Testis (tissue), 3 donors: ENCODE data around the gene FYN. TPM values are rescaled to one million over a fixed set of nuclear protein-coding genes. Genes with fewer than 3 reads are reported as not detected.

Source experiments
- DNase-seq: peaks from one replicate; pipeline ENCODE4 v3.0.0-alpha.2; 2019
- H3K27ac ChIP-seq, 2 donors: fragments of 200-600 bp; sonication (generic); one replicate each; pipeline ENCODE4 v1.5.1; 2019
- H3K27me3 ChIP-seq: fragments of 200-600 bp; sonication (generic); one replicate; pipeline ENCODE4 v1.5.1; 2019
- H3K36me3 ChIP-seq: fragments of 200-600 bp; sonication (generic); one replicate; pipeline ENCODE4 v1.5.1; 2017; ENCODE audit warnings: low read depth; ENCODE audit errors: missing control alignments
- H3K4me1 ChIP-seq: fragments of 200-600 bp; sonication (generic); one replicate; pipeline ENCODE4 v1.5.1; 2019
- H3K4me3 ChIP-seq, 2 donors: fragments of 200-600 bp; sonication (generic); one replicate each; pipeline ENCODE4 v1.5.1; 2017 to 2019
- H3K9me3 ChIP-seq: fragments of 200-600 bp; sonication (generic); one replicate; pipeline ENCODE4 v1.5.1; 2017
- CTCF ChIP-seq, 3 experiments: fragments of 450-650 bp in 2 of 3; fragments of 200-600 bp in 1 of 3; sonication (generic) in 1 of 3; IDR thresholded peaks; one replicate each; pipeline ENCODE4 v1.5.1; 2016 to 2019; ENCODE audit warnings: antibody characterized with exemption in 3 of 3, mild to moderate bottlenecking in 2 of 3, moderate library complexity in 1 of 3
- POLR2A ChIP-seq: fragments of 450-650 bp; IDR thresholded peaks from one replicate; pipeline ENCODE4 v1.6.1; 2017; ENCODE audit warnings: antibody characterized with exemption, mild to moderate bottlenecking, moderate library complexity
- WGBS, 2 donors: methylation state at CpG; one replicate each; pipeline ENCODE4 v1.1.5; 2018; 5-methylcytosine and 5-hydroxymethylcytosine counted together
- intact Hi-C: fragments of 100-400 bp; cut with DNase I; formaldehyde crosslinking; loops from one replicate; pipeline ENCODE4 v1.15.1; 2023; ENCODE audit warnings: low total_unique reads
- polyA plus RNA-seq: library from polyadenylated mRNA; stranded (reverse); fragments of 350-450 nt; fragmentation: Illumina TruSeq; extraction: RNeasy Lipid Tissue Mini Kit (QIAGEN cat#74804); gene quantifications from one replicate; pipeline ENCODE4 v1.2.3, GENCODE V29; 2014; ENCODE audit warnings: low read depth, low replicate concordance; ENCODE audit not compliant: insufficient read depth
- total RNA-seq, 2 donors: library from RNA; depleted of rRNA; stranded (reverse); fragments of >200 nt; gene quantifications; one replicate each; pipeline ENCODE4 v1.2.3, GENCODE V29; 2016

FYN gene
- total and polyA plus RNA-seq, 3 donors from 2014 or later = 74.0 to 145 (median 104) TPM

GRCh38 chr6:111861431-111861885, 11.8 kb downstream of the FYN start:
- no peaks in the 10 kb centered on the region for H3K27me3 ChIP-seq
- WGBS, 2 donors = 85 to 89% methylated on average over 7 of the region's 7 CpGs
- no peak for TF ChIP-seq POLR2A
- H3K36me3 ChIP-seq = no peaks in the 10 kb centered on the region
- no peak overlapping the region for H3K27ac ChIP-seq
- H3K4me1 ChIP-seq = no peaks in the 10 kb centered on the region
- no peak overlapping the region for H3K4me3 ChIP-seq
- intact Hi-C loops = no loop called here
- no peak for DNase-seq
- H3K9me3 ChIP-seq = no peaks in the 10 kb centered on the region

- TF ChIP-seq CTCF (IDR thresholded peaks at IDR 0.05) (no peak), POLR2A (no peak)
- intact Hi-C loops = no loop called here
- H3K4me1 ChIP-seq = no peaks in the 10 kb centered on the region
- no peaks in the 10 kb centered on the region for H3K9me3 ChIP-seq
- DNase-seq = no peak
- no peak overlapping the region for H3K4me3 ChIP-seq
- no peak overlapping the region for H3K27ac ChIP-seq
- no peaks in the 10 kb centered on the region for H3K27me3 ChIP-seq
- WGBS, 2 donors = 73 to 77% methylated on average over 3 of the region's 3 CpGs
- H3K36me3 ChIP-seq = no peaks in the 10 kb centered on the region
Measured at GRCh38 chr6:111858347-111858746, 14.9 kb downstream of the FYN start.

- intact Hi-C loops = no loop called here
- H3K4me1 ChIP-seq = no peaks in the 10 kb centered on the region
- peak overlapping the region in 1 of 2 donors; percentile 20 for H3K27ac ChIP-seq
- H3K36me3 ChIP-seq = no peaks in the 10 kb centered on the region
- H3K27me3 ChIP-seq = no peaks in the 10 kb centered on the region
- no peak overlapping the region for H3K4me3 ChIP-seq
- 78 to 87% methylated on average over 8 of the region's 8 CpGs for WGBS, 2 donors
- TF ChIP-seq CTCF (IDR thresholded peaks at IDR 0.05) (no peak), POLR2A (no peak)
- no peak for DNase-seq
- no peaks in the 10 kb centered on the region for H3K9me3 ChIP-seq
Measured at GRCh38 chr6:111857674-111858337, 15.4 kb downstream of the FYN start.

GRCh38 chr6:111855753-111856152, 17.5 kb downstream of the FYN start:
- Histone ChIP-seq H3K27ac (no peak overlapping the region), H3K36me3 (no peaks in the 10 kb centered on the region), H3K27me3 (no peaks in the 10 kb centered on the region), H3K4me3 (no peak overlapping the region), H3K9me3 (no peaks in the 10 kb centered on the region), H3K4me1 (no peaks in the 10 kb centered on the region)
- no peak for TF ChIP-seq POLR2A
- TF ChIP-seq CTCF (IDR thresholded peaks at IDR 0.05) = no peak
- WGBS, 2 donors = 65 to 76% methylated on average over 1 of the region's 1 CpG
- intact Hi-C loops = no loop called here
- no peak for DNase-seq

- H3K9me3 ChIP-seq = no peaks in the 10 kb centered on the region
- no peak for TF ChIP-seq POLR2A
- no peak for TF ChIP-seq CTCF (IDR thresholded peaks at IDR 0.05)
- intact Hi-C loops = no loop called here
- no peak for DNase-seq
- H3K4me1 ChIP-seq = no peaks in the 10 kb centered on the region
- H3K4me3 ChIP-seq = no peak overlapping the region
- H3K27me3 ChIP-seq = no peaks in the 10 kb centered on the region
- H3K36me3 ChIP-seq = no peaks in the 10 kb centered on the region
- no peak overlapping the region for H3K27ac ChIP-seq
- WGBS, 2 donors = 72 to 85% methylated on average over 2 of the region's 2 CpGs
Measured at GRCh38 chr6:111854683-111855082, 18.6 kb downstream of the FYN start.
